Esophagus (tissue), 2 donors: ENCODE measurements around the gene VWA3B. TPM values are rescaled to one million over a fixed set of nuclear protein-coding genes. Genes with fewer than 3 reads are reported as not detected.

Experiments
- H3K27ac ChIP-seq, 2 donors: one replicate each; pipeline ENCODE4 v1.5.1; 2013; ENCODE audit warnings: low read depth in 2 of 2, mild to moderate bottlenecking in 2 of 2, inconsistent platforms in 1 of 2, low read length in 1 of 2, moderate library complexity in 1 of 2
- H3K27me3 ChIP-seq, 2 donors: one replicate each; pipeline ENCODE4 v1.6.1; 2013; ENCODE audit warnings: low read length in 2 of 2, control low read depth in 1 of 2, mild to moderate bottlenecking in 1 of 2; ENCODE audit not compliant: insufficient read depth in 2 of 2, control insufficient read depth in 1 of 2
- H3K36me3 ChIP-seq, 2 donors: one replicate each; pipeline ENCODE4 v1.6.1; 2013; ENCODE audit warnings: low read length in 1 of 2; ENCODE audit not compliant: control insufficient read depth in 2 of 2, insufficient read depth in 2 of 2
- H3K4me1 ChIP-seq, 2 donors: one replicate each; pipeline ENCODE4 v1.6.1; 2013; ENCODE audit warnings: low read length in 1 of 2; ENCODE audit not compliant: control insufficient read depth in 2 of 2, insufficient read depth in 2 of 2
- H3K4me3 ChIP-seq, 2 donors: one replicate each; pipeline ENCODE4 v1.5.1; 2013; ENCODE audit warnings: low read length in 2 of 2, mild to moderate bottlenecking in 2 of 2, low read depth in 1 of 2, moderate library complexity in 1 of 2
- H3K9me3 ChIP-seq, 2 donors: one replicate each; pipeline ENCODE4 v1.6.1; 2013; ENCODE audit warnings: mild to moderate bottlenecking in 2 of 2, low read depth in 1 of 2, low read length in 1 of 2, moderate library complexity in 1 of 2; ENCODE audit not compliant: control insufficient read depth in 2 of 2, insufficient read depth in 1 of 2
- WGBS, 2 donors: extraction: QIAGEN DNeasy Blood & Tissue Kit; methylation state at CpG; one replicate each; pipeline ENCODE4 v1.1.7; 2013; 5-methylcytosine and 5-hydroxymethylcytosine counted together
- polyA plus RNA-seq, 2 donors: library from polyadenylated mRNA; stranded (reverse); fragments of 200-250 nt; gene quantifications; one replicate each; pipeline ENCODE4 v1.2.3, GENCODE V29; 2013
- donor health status: healthy with polysubstance abuse.
- donor health status: Bipolar disorder and iron deficiency.

VWA3B gene
- polyA plus RNA-seq, 2 donors = 0.01 to 0.02 TPM

DNA sequence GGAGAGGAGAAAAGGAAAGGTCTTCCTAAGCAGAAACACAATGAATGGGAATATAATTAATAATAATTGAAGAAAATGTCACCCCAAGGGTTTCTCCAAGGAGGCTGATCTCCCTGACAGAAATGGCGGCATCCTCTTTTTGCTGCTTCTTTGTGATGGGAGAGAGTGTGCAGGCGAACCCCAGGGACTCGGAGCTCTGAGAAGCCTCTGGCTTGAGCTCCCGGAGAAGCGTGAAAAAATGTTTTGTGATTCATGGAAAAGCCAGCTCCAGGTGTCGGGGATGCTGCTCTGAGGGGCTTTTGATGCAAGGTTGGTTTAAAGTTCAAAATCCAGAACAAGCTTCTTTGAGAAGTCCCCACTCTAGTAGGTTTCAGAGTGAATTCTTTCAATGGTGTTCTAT, 91.0 kb downstream of the VWA3B start:
- H3K4me1 ChIP-seq = no peaks in the 10 kb centered on the region
- no peaks in the 10 kb centered on the region for H3K36me3 ChIP-seq
- 78 to 80% methylated on average over 6 of the region's 6 CpGs for WGBS, 2 donors
- no peaks in the 10 kb centered on the region for H3K27me3 ChIP-seq
- H3K27ac ChIP-seq = no peak overlapping the region
- H3K9me3 ChIP-seq = no peaks in the 10 kb centered on the region
- H3K4me3 ChIP-seq = no peak overlapping the region

DNA sequence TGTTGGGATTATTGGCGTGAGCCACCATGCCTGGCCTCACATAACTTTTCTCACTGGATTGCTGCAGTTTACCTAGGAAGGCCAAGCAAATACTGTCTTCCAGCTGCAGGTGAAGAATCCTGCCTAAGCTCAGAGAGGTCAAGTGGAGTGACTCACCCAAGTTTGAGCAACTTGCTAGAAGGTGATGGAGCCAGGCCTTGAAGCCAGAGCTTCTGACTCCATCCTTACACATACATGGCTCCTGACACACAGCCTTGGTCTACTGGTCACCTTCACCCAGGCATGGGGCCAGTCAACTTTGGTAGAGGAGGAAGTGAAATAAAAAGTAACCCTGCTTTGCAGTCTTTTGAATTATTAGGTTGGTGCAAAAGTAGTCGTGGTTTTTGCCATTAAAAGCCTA, 93.5 kb downstream of the VWA3B start:
- no peaks in the 10 kb centered on the region for H3K36me3 ChIP-seq
- H3K4me1 ChIP-seq = peaks cover 0 to 3% of the 10 kb centered on the region in 2 donors
- H3K9me3 ChIP-seq = no peaks in the 10 kb centered on the region
- H3K4me3 ChIP-seq = no peak overlapping the region
- H3K27ac ChIP-seq = no peak overlapping the region
- no peaks in the 10 kb centered on the region for H3K27me3 ChIP-seq
- 91 to 92% methylated on average over 2 of the region's 2 CpGs for WGBS, 2 donors

DNA sequence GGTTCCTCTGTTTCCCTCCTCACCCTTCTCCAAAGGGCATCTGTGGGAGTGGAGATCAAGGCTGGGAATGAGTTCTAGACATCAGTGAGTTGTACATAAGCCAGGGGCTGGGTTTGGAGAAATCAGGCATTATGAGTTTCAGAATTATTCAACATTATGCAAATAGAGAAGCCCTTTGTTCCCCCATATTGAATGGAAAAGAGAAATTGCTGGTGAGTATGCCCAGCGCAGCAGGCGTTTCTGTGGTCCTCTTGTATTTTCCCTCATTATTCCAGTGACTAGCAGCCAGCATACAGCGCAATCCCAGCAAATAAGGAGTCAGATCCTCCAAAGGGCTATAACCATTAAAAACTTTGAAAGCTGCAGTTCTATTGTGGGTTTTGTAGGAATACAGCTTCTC, 94.4 kb downstream of the VWA3B start:
- Histone ChIP-seq H3K36me3 (no peaks in the 10 kb centered on the region), H3K9me3 (no peaks in the 10 kb centered on the region), H3K4me1 (peaks cover 0 to 3% of the 10 kb centered on the region in 2 donors), H3K4me3 (no peak overlapping the region), H3K27me3 (no peaks in the 10 kb centered on the region), H3K27ac (no peak overlapping the region)
- 88 to 97% methylated on average over 3 of the region's 3 CpGs for WGBS, 2 donors

DNA sequence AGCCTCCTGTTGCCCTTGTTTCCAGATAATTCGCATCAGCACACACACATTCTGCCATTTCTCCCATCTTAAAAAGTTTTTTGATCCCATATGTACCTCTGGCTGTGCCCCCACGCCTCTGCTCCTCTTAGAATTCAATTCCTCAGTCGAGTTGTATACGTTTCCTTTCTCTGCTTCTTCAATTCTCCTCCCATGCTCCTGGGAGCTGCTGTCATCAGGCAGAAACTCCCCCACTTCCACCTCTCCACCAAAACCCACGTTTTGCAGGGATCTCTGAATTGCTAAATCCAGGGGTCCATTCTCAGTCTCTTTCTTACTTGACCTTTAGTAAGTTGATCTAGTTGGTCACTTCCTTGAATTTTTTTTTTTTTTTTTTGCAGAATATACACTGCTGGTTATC, 98.8 kb downstream of the VWA3B start:
- H3K27me3 ChIP-seq = no peaks in the 10 kb centered on the region

DNA sequence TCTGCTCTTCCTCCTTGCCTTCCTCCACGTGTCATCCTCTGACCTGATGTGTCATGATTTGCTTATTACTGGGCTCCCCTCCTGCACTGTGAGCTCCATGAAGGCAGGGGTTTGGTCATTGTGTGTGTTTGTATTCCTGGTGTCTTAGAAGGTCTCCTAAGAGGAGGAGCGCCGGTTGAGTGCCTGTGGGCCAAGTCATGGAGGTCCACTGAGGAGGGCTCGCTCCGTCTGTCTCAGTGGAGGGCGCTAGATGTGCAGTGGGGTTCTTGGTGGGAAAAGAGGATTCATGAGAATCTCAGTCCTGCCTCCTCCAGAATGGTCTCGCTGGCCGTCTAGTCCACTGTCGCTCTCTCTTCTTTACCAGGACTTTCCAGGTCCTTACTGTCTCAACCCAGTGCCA, 100.2 kb downstream of the VWA3B start:
- Histone ChIP-seq H3K9me3 (no peaks in the 10 kb centered on the region), H3K4me1 (peaks cover 0 to 3% of the 10 kb centered on the region in 2 donors), H3K27me3 (no peaks in the 10 kb centered on the region), H3K36me3 (no peaks in the 10 kb centered on the region), H3K27ac (no peak overlapping the region), H3K4me3 (no peak overlapping the region)
- WGBS, 2 donors = 91 to 92% methylated on average over 9 of the region's 9 CpGs

More for the DNA sequence above, 98.8 kb downstream of the VWA3B start:
- H3K4me3 ChIP-seq = no peak overlapping the region
- H3K36me3 ChIP-seq = no peaks in the 10 kb centered on the region
- no peak overlapping the region for H3K27ac ChIP-seq
- peaks cover 0 to 3% of the 10 kb centered on the region in 2 donors for H3K4me1 ChIP-seq
- no peaks in the 10 kb centered on the region for H3K9me3 ChIP-seq
- WGBS, 2 donors = 72 to 74% methylated on average over 5 of the region's 5 CpGs

DNA sequence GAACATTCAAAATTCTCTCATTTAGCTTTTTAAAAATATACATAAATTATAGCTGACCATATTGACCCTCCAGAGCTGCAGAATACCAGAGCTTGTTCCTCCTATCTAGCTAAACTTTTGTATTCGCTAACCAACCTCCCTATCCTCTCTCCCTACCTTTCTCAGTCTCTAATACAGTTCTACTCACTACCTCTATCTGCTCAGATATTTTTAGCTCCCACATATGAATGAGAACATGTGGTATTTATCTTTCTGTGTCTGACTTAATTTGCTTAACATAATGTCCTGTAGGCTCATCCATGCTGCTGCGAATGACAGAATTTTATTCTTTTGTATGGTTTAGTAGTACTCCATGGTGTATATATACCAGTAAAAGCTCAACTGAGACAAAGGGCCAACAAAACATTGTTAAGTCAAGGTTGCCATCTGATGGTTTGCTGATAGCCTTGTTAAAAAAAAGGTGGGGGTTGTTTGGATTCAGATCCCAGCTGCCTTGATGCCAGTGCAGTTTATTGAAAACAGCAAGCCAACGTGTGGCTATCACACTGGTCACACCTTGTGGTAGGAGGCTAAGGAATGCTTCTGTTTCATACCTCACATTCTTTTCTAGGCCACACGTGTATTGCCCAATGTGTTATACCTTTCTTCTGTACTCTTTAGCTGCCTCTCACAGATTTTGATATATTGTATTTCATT, 101.5 kb downstream of the VWA3B start:
- WGBS, 2 donors = 70 to 75% methylated on average over 4 of the region's 4 CpGs
- H3K4me1 ChIP-seq = peaks cover 0 to 3% of the 10 kb centered on the region in 2 donors
- no peak overlapping the region for H3K4me3 ChIP-seq
- no peak overlapping the region for H3K27ac ChIP-seq
- H3K36me3 ChIP-seq = no peaks in the 10 kb centered on the region
- no peaks in the 10 kb centered on the region for H3K9me3 ChIP-seq
- no peaks in the 10 kb centered on the region for H3K27me3 ChIP-seq

DNA sequence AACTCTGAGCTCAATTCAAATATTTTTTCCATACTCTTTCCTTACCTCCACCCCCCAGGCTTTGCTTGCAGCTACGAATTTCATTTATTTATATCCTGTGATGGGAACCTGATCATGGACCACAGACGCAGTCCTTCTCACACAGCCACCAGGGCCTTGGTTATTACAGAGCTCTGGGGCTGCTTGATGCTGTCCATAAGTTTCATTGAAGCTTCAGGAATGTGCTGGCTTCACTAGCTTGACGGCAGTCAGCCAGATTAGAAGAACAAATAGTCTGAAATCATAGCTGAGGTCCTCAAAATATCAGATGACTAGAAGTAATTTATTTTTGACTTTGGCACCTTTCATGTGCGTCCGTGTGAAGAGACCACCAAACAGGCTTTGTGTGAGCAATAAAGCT, 104.9 kb downstream of the VWA3B start:
- H3K27me3 ChIP-seq = no peaks in the 10 kb centered on the region
- H3K4me3 ChIP-seq = no peak overlapping the region
- no peaks in the 10 kb centered on the region for H3K9me3 ChIP-seq
- 53 to 60% methylated on average over 5 of the region's 5 CpGs for WGBS, 2 donors
- H3K36me3 ChIP-seq = no peaks in the 10 kb centered on the region
- H3K27ac ChIP-seq = no peak overlapping the region
- no peaks in the 10 kb centered on the region for H3K4me1 ChIP-seq

DNA sequence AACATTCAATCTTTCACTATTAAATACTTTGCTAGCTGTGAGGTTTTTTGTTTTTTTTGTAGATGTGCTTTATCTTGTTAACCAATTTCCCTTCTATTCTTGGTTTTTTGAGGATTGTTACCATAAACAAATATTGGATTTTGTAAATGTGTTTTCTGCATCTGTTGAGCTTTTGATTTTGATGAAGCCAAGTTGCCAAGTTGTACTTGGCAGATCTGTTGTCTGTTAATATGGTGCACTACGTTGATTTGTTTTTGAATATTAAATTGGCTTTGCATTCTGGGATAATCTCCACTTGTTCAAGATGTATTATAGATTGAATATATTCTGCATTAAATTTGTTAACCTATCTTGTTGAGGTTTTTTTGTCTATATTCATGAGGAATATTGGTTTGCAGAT, 114.6 kb downstream of the VWA3B start:
- Histone ChIP-seq H3K27ac (no peak overlapping the region), H3K4me1 (no peaks in the 10 kb centered on the region), H3K27me3 (peaks cover 0 to 3% of the 10 kb centered on the region in 2 donors), H3K36me3 (no peaks in the 10 kb centered on the region), H3K4me3 (no peak overlapping the region), H3K9me3 (no peaks in the 10 kb centered on the region)
- WGBS, 2 donors = 72 to 79% methylated on average over 1 of the region's 1 CpG

DNA sequence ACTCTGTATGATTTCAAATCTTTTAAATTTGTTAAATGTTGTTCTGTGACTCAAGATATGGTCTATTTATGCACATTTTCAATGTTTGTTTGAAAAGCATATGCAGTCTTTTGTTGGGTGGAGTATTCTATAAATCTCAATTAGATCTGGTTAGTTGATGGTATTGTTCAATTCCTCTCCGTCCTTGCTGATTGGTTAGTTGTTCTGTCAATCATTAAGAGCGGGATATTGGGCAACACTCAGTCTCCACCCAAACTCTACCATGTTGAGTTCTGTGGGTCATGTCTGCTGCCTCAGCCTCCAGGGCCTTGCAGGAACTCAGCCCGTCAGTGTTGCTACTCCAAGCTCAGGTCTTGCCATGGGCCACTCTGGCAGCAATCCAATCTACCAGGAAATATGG, 118.9 kb downstream of the VWA3B start:
- no peaks in the 10 kb centered on the region for H3K9me3 ChIP-seq
- H3K4me1 ChIP-seq = no peaks in the 10 kb centered on the region
- H3K4me3 ChIP-seq = no peak overlapping the region
- H3K27me3 ChIP-seq = no peaks in the 10 kb centered on the region
- no peak overlapping the region for H3K27ac ChIP-seq
- 94 to 97% methylated on average over 3 of the region's 3 CpGs for WGBS, 2 donors
- no peaks in the 10 kb centered on the region for H3K36me3 ChIP-seq
